Islet precursor cell (in vitro differentiated cells): ENCODE data around the gene PRSS21.
A peak's percentile ranks its signal among the peaks of the same experiment; 100 is the strongest.

ENCODE experiments used
- DNase-seq: peaks from one replicate; pipeline ENCODE4 v3.0.0-alpha.2; 2018

The PRSS21 gene

DNA sequence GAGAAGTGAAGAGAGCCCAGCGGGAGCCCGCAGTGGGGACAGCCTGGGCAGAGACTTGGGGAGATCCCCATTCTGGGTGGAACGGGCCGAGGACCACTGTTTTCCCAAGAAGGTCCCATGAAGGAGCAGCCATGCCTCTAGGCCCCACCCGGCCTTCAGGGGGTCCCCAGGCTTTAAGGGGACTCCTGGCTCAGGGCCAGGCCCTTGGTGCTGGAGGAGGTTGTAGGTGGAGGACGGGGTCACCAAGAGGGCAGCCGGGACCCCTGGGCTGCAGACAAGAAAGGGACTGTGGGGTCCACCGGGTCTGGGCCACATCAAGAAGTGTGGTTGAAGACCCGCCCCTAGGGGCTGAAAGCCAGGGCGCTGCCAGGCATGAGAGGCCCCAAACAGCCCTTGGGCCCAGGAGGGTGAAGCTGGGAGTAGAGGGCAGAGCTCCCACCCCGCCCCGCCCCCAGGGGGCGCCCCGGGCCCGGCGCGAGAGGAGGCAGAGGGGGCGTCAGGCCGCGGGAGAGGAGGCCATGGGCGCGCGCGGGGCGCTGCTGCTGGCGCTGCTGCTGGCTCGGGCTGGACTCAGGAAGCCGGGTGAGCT is at the start of gene PRSS21:
PRSS21 (plus strand) TSS at position 487 of the 589 bp plus-strand sequence; CDS start at position 519, 32 bp downstream.
- DNase-seq, result peak; percentile 45

DNA sequence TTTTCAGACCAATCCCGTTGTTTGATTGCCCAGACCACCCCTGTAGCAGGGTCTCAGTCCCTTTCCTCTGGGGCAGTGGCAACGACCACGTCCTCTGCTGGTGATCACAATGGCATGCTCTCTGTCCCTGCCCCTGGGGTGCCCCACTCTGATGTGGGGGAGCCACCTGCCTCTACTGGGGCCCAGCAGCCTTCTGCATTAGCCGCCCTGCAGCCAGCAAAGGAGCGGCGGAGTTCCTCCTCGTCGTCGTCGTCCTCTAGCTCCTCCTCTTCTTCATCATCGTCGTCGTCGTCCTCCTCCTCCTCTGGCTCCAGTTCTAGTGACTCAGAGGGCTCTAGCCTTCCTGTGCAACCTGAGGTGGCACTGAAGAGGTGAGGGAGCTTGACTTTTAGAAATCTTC is 49.1 kb upstream of the PRSS21 start:
- DNase-seq, result no peak

DNA sequence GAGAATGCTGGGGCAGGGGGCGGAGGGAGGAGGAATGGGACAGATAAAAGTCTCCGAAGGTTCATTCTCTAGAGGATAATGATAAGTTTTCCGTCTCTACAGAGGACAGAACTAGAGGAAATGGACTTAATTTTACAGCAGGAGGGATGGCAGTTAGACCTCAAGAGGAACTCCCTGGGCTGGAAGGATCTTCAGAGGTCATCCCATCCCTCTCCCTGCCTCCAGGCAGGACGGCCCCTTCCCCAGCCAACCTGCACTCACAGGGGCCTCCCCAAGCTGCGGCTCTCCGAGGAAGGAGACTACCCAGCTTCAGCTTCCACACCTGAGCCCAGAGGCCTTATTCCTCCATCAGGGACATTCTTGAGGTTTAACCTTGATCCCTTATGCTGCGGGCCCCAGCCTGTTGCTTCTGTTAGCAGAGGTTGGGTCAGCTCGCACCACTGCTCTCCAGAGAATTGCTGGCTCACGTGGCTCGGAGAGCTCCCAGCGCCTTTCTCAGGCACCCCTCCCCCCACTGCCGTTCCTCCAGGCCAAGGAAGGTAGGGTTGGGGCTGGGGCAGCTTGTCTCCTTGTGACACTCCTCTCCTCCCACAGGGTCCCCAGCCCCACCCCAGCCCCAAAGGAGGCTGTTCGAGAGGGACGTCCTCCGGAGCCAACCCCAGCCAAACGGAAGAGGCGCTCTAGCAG is 48.5 kb upstream of the PRSS21 start:
- no peak for DNase-seq

DNA sequence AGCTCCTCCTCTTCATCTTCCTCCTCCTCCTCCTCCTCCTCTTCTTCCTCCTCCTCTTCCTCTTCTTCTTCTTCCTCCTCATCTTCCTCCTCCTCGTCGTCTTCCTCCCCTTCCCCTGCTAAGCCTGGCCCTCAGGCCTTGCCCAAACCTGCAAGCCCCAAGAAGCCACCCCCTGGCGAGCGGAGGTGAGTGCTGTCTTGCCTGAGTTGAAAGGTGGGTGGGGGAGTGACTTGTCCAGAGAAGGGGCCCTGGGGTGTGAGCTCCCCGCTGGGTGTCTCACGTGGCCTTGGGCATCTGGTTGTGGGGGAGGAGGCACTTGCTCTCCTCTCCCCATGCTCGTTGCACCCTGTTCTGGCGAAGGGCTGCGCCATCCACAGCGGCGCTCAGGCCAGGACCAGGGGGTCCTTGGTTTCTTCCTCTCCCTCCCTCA is 47.9 kb upstream of the PRSS21 start:
- DNase-seq, result no peak

- no peak for DNase-seq
These were observed 47.4 kb upstream of the PRSS21 start for GRCh38 chr16:2769675-2770056.

GRCh38 chr16:2770057-2770951 is 46.7 kb upstream of the PRSS21 start:
- DNase-seq, result no peak

GRCh38 chr16:2771496-2772402 is 45.3 kb upstream of the PRSS21 start:
- DNase-seq, result no peak

DNA sequence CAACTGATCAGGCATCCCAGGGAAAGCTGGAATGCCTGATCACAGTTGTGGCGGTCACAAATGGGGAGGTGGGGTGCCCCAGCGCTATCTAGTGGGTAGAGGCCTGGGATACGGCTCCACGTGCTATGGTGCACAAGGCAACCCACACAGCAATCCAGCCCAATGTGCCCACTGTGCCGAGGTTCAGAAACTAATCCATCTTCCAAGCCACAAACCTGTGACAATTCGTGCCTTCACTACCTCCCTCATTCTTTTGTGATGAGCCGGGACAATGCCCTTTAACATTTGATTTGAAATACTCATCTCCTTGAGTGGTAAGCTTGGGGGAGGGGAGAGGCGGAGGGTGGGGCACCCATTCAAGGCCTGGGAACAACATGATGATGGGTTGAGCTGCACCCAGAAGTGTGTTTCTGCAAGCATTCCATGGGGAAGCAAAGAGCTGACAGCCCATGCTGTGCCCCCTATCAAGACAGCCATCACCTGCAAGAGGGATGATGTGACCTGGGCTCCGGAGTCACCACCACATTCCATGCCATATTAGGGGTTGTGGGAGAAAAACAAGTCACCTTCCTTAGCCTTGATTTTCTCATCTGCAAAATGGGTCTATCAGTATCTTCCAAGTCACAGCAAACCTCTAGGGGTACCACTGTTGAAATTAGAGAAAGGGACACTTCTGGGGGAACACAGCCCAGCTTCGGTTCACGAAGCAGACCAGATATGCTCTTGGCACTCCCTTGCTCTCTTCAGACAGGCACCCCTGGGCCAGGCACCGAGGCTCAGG is 43.7 kb upstream of the PRSS21 start:
- DNase-seq, result no peak

DNA sequence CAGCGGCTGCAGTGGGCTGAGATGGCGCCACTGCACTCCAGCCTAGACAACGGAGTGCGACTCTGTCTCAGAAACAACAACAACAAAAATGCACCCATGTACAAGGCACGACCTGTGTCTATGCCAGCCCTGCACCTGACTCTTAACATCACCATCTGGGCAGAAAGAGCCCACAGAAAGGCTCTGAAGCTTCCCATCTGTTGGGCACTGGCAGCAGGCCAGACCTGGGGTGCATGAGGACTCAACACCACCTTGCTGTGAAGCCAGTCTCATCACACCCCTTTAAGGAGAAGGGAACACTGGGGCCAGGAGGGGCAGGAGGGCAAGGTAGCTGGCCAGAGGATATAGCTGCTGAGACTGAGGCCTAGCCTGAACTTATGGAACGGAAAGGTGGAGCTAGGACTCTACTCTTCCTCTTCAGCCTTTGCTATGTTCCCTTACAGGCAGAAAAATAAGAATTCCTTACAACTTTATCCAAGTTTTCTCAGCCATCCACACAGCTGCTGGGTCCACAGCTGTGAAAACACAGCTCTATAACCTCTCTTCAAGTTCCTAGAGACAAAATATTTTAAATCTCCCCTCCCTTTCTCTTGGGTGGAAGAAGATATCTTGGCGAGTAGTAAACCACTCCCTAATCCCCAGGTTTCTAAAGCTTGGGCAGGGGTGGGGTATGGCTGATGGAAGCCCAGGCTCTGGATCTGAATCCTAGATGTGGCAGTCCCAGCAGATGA is 42.7 kb upstream of the PRSS21 start:
- DNase-seq, result no peak

DNA sequence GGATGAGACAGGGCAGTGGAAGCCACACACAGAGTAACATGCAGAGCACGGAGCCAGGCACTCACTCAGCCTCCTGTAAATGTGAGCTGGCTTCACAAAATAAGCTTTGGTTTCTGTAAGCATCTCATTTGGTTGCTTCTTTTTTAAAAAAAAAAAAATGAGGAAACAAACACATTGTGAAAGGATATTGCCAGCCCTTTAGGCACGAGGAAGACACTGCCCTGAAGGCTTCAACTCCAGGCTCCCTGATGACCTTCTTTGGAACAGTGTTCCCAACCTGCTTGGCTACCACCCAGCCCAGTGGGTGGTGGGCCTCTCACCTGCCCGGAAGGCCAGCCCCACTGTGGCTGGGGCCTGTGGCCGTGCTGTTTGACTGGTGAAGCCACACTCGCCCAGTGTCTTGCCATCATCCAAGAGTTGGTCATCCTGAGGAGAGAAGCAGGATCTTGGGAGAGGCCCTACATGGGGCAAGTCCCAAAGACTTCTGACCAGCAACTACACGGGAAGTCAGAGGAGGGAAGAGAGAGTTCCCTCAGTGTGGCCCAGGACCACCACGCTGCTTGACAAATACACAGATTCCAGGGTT is 41.8 kb upstream of the PRSS21 start:
- no peak for DNase-seq

DNA sequence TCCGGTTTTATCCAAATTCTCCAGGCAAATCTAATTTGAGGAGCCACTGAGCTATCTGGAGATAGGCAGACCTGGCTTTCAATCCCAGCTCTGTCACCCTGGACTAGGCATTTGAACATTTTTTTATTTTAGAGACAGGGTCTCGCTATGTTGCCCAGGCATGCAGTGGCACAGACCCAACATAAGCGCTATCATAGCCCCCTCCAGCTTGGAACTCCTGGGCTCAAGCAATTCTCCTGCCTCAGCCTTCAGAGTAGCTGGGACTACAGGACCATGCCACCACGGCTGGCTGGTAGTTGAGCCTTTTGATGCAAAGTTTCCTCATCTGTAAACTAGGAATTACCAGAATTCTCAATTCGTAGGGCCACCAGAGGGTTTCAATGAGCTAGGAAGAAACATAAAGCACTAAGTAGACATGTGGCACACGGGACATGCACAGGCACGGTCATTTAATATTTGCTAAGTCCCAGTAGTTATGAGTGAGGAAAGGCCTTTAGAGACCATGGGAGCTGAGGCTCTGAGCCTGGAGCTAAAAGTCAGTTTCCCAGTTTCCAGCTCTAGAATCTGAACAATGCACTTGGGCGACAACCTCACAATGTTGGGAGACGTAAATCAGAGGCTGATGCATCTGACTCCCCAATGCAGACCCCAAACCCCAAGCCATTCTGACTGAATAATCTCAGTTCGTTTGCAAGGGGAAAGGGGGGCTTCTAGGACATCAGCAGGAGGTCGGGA is 41.1 kb upstream of the PRSS21 start:
- no peak for DNase-seq

- DNase-seq, result no peak
These were observed 40.4 kb upstream of the PRSS21 start for GRCh38 chr16:2776500-2777139.

DNA sequence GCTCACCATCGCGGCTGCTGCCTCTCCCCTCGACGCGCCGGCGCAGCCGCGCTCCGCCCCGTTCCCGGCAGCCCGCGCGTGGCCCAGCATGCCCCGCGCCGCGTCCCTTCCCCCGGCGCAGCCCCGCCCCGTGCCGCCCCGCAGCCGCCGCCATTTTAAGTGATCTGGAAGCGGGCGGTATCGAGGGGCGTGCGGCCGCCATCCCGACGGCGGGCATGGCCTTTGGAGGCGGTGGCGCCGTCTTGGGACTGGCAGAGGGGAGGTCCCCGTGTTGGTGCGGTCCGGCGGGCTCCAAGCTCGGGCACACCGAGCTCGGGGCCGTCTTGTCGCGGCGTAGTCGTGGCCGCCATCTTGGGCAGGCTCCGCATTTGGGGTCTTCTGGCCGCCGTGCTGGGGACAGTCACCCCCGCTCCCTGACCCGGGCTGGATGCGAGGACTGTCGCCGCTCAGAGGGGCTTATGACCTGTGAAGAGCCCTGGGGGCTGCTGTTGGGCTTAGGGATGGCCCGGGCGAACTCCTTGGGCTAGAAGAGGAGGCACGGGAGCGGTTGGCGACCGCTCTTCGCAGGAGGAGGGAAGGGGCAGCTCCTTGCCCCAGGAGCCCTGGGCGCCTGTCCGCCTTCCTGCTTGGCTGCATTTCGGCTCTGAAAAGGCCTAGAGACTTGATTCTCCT is 39.7 kb upstream of the PRSS21 start, which contains the start of gene ELOB:
ELOB (minus strand) TSS at position 50 of the 672 bp plus-strand sequence; CDS start at position 9, 41 bp downstream.
- peak; percentile 89 for DNase-seq

DNA sequence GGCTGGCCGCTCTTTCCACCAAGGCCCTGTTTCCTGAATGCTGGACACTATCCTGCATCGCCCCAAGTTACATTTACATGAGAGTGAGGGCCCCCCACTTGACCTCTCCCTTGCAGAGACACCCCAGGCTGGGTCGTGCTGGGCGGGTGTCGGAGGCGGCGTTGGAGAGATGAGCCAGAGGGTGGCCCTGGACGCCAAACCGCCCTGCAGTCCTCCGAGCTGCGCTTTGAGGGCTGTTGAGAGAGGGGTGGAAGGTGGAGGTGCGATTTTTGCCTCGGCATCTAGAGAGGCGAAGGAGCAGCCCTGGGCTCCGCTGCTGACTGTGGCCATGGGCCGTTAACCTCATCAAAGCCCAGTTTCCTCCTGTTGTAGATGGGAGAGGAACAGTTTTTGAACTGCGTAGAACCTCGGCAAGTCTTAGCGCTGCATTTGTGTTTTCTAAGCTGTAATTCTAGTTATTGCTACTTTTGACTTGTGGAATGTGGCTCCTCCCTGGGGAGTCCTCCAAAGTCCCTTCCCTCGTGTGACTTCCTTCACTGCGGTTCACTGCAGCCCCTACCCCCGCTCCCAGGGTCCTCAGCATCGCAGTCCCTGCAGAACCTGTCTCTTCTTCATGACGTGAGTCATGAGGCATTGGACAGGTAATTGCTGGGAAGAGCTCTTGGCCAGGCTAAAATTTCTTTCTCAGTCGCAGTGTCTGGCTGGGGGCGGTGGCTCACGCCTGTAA is 39.0 kb upstream of the PRSS21 start:
- peak; percentile 87 for DNase-seq

- DNase-seq, result no peak
These were observed 38.4 kb upstream of the PRSS21 start for GRCh38 chr16:2778630-2778958.

DNA sequence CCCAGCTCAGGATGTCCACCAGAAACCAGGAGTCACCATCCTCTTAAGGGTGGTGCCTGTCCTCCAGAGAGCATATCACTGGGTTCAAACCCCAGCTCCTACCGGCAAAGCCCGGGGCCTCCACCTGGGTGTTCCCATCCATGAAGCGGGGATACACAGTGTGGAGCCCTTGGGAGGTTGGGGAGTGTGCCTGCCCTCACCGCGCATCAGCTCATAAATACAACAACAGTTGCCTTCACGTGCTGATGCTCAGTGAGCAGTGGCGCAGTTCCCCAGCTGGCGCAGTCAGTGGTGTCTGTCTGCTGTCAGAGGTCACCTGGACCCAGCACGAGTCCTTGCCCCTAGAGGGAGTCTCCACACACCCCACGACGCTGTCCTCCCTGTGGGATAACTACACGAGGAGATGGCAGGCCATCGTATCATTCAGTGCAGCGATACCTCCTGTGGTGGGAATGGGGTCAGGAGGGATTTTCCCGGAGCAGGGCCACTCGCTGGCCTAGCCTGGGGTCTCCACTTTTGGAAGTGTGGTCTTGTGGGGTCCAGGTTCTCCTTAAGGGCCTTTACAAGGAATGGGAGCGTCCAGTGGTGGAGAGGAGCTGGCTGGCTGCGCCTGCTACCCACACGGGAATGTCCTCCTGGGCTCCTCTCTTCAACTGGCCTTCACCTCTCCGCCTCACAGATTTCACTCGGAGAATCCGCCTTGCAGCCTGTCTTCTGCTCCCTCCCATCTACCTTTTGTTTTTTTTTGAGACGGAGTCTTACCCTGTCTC is 37.7 kb upstream of the PRSS21 start:
- no peak for DNase-seq
